Measurements from ENCODE around the gene ORC5.

Gene ORC5

DNA sequence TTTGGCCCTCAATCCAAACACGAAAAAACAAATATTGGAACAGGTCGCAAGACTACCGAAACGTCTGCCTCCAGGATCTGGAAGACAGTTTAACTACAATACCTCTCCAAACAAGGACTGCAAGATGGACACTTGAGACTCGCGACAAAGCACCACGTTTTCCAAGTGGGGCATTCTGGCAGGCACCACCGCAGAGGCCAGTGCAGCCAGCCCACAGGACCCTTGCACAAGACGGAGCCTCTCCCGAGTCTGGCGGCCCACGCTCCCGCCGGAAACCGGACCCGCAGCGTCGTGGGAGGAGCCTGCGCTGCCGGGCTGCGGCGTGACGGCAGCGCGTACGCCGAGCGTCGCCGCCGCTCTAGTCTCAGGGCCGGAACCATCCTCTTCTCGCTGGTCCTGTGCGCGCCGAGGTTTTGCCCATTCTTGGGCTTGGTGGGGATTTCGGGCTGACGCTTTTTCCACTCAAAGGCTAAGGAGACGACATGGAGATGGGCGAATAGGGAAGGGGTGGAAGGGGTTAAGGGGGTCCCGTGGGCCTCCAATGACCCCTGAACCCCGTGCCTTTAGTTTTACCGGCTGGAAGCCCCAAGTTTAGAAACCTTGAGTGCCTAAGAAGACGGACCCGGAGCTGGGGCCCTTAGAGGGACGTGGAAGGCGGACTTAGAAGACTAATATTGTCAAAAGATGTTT is at the start of gene ORC5:
Gene ORC5, minus strand, starts transcription at position 283 of the 690 bp plus-strand sequence. Its CDS starts 109 bp downstream, at position 174.
- Mint-ChIP-seq H3K27ac (peak within 1 kb of the TSS; percentile 90 to 98 (median 96)), H3K36me3 (ENCODE audit: low read depth) (peaks cover 8% of the 10 kb centered on the region), H3K27me3 (ENCODE audit: low read depth) (no peaks in the 10 kb centered on the region), H3K4me3 (peak within 1 kb of the TSS; percentile 94 to 98 (median 96)), H3K9me3 (peaks cover 25% of the 10 kb centered on the region), H3K4me1 (peaks cover 21% of the 10 kb centered on the region)
- TF ChIP-seq, protein P1, sequence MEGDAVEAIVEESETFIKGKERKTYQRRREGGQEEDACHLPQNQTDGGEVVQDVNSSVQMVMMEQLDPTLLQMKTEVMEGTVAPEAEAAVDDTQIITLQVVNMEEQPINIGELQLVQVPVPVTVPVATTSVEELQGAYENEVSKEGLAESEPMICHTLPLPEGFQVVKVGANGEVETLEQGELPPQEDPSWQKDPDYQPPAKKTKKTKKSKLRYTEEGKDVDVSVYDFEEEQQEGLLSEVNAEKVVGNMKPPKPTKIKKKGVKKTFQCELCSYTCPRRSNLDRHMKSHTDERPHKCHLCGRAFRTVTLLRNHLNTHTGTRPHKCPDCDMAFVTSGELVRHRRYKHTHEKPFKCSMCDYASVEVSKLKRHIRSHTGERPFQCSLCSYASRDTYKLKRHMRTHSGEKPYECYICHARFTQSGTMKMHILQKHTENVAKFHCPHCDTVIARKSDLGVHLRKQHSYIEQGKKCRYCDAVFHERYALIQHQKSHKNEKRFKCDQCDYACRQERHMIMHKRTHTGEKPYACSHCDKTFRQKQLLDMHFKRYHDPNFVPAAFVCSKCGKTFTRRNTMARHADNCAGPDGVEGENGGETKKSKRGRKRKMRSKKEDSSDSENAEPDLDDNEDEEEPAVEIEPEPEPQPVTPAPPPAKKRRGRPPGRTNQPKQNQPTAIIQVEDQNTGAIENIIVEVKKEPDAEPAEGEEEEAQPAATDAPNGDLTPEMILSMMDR (IDR thresholded peaks at IDR 0.05; ENCODE audit: unreplicated experiment in 3 of 3), result no peak

DNA sequence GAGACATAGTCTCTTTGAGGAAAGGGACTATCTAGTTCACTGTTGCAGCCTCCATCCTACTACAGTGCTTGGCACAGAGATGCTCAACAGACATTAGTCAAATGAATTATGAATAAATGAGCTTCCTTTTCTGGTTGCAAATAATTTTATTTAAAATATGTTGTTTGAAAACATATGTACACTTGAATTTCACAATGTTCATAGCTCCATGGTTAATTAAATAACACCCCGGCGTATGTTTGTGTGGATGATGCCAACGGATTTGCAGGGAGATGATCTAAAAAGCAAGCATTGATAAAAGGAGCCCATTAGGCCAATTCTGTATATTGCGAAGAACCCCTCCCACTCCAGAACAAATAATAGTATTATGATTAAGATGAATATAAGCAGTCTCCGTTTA is 47.8 kb upstream of the ORC5 start:
- H3K27ac Mint-ChIP-seq, result no peak overlapping the region
- peaks cover 1% of the 10 kb centered on the region for H3K27me3 Mint-ChIP-seq (ENCODE audit: low read depth)
- H3K36me3 Mint-ChIP-seq (ENCODE audit: low read depth), result no peaks in the 10 kb centered on the region
- no peaks in the 10 kb centered on the region for H3K9me3 Mint-ChIP-seq
- TF ChIP-seq, protein P1 (IDR thresholded peaks at IDR 0.05; ENCODE audit: unreplicated experiment in 3 of 3), result no peak
- H3K4me3 Mint-ChIP-seq, result no peak overlapping the region
- no peaks in the 10 kb centered on the region for H3K4me1 Mint-ChIP-seq

DNA sequence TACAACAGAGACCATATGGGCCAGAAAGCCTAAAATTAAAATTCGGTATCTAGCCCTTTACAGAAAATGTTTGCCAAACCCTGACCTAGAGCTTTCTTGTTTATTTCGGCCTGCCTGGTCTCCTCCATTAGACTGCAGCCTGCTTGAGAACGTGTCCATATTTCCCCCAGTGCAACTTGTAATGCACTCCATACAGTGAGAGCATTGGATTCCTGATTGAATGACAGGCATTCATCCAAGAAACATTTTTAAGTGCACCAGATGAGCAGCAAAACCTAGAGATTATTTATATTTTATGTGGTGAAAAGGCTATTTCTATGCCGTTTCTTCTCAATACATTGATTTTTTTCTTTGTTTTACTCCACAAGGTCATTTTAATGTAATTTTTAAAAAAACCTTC is 47.4 kb upstream of the ORC5 start:
- H3K27ac Mint-ChIP-seq, result no peak overlapping the region
- peaks cover 5% of the 10 kb centered on the region for H3K27me3 Mint-ChIP-seq (ENCODE audit: low read depth)
- TF ChIP-seq, protein P1 (IDR thresholded peaks at IDR 0.05; ENCODE audit: unreplicated experiment in 3 of 3), result no peak
- no peaks in the 10 kb centered on the region for H3K36me3 Mint-ChIP-seq (ENCODE audit: low read depth)
- H3K9me3 Mint-ChIP-seq, result no peaks in the 10 kb centered on the region
- no peak overlapping the region for H3K4me3 Mint-ChIP-seq
- no peaks in the 10 kb centered on the region for H3K4me1 Mint-ChIP-seq

DNA sequence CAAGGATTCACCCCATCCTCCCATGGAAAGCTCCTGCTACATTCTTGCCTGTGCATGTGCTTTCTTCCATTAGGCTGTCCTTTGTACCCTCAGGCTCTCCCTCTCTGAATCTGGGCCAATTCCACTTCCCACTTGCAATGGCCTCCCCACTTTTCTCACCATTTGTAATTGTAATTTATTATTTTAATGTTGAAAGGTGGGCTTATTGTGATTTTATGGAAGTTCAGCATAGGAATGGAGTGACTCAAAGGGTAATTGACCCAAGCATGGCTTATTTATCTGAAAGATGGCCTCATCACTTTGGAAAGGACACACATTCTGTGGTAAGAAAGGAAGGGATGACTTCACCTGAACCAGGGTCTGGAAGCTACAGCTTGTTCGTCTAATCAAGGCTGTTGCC is 46.9 kb upstream of the ORC5 start:
- no peaks in the 10 kb centered on the region for H3K36me3 Mint-ChIP-seq (ENCODE audit: low read depth)
- peaks cover 5% of the 10 kb centered on the region for H3K27me3 Mint-ChIP-seq (ENCODE audit: low read depth)
- TF ChIP-seq, protein P1 (IDR thresholded peaks at IDR 0.05; ENCODE audit: unreplicated experiment in 3 of 3), result no peak
- no peaks in the 10 kb centered on the region for H3K9me3 Mint-ChIP-seq
- no peaks in the 10 kb centered on the region for H3K4me1 Mint-ChIP-seq
- no peak overlapping the region for H3K27ac Mint-ChIP-seq
- H3K4me3 Mint-ChIP-seq, result no peak overlapping the region

DNA sequence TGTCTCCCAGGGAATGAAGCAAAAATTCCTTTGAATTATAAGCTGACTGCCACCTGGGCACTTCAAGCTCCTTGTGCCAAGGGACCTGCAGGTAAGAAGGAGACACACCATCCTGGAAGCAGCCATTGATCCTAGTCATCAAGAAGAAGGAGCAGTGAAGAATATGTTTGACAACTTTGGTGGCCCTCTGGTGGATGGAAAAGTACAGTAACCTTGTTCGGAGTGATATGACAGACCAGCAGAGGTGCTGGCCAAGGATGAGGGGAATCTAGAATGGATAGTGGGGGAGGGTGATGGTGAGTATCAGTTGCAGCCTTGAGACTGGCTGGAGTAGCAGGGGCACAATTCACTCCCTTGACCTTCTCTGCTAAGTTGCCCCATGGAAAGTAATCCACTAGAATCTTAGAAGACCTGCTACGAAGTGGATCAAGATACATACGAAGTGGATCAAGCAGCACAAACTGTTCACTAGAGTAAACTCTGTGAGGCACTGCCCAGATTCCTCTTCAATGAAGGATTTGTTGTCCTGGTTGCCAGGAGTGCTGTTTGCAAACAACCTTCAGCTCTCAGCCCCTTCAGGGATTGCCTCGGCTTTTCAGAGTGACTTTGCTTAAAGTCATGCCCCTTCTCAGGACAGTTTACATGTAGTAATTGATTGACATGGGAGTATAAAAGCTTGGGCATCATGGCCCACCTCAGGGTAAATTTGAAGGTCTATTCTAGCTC is 44.8 kb upstream of the ORC5 start:
- TF ChIP-seq, protein P1 (IDR thresholded peaks at IDR 0.05; ENCODE audit: unreplicated experiment in 3 of 3), result no peak
- H3K27me3 Mint-ChIP-seq (ENCODE audit: low read depth), result peaks cover 8% of the 10 kb centered on the region
- no peaks in the 10 kb centered on the region for H3K36me3 Mint-ChIP-seq (ENCODE audit: low read depth)
- H3K4me3 Mint-ChIP-seq, result no peak overlapping the region
- no peak overlapping the region for H3K27ac Mint-ChIP-seq
- peaks cover 1% of the 10 kb centered on the region for H3K9me3 Mint-ChIP-seq
- H3K4me1 Mint-ChIP-seq, result no peaks in the 10 kb centered on the region

All from nephron (organoid).